Neuron (in vitro differentiated cells): ENCODE measurements around the gene HSPA1L.
"Not testable (repeated sequence)": the region's sequence is repeated elsewhere in the genome, so short reads cannot be mapped to it uniquely, and the experiment has no call there.

Experiments
- H2AFZ ChIP-seq: one replicate; pipeline ENCODE4 v1.6.1; 2013; ENCODE audit warnings: low read depth, mild to moderate bottlenecking, inconsistent platforms, low read length, moderate library complexity
- H3K27me3 ChIP-seq: one replicate; pipeline ENCODE4 v1.6.1; 2013; ENCODE audit warnings: low read length; ENCODE audit not compliant: insufficient read depth
- H3K36me3 ChIP-seq: one replicate; pipeline ENCODE4 v1.6.1; 2013; ENCODE audit warnings: low read length; ENCODE audit not compliant: insufficient read depth
- H3K4me1 ChIP-seq: one replicate; pipeline ENCODE4 v1.6.1; 2013; ENCODE audit warnings: low read length; ENCODE audit not compliant: insufficient read depth
- H3K4me3 ChIP-seq: 2 replicates; pipeline ENCODE4 v1.5.1; 2013; ENCODE audit warnings: mild to moderate bottlenecking, low read length, moderate library complexity
- H3K9me3 ChIP-seq: one replicate; pipeline ENCODE4 v1.6.1; 2013; ENCODE audit warnings: low read length

The HSPA1L gene

GRCh38 chr6:31831350-31832215 is 16.5 kb upstream of the HSPA1L start:
- peak overlapping the region; percentile 66 for H3K4me3 ChIP-seq

GRCh38 chr6:31830886-31831335 is 15.8 kb upstream of the HSPA1L start:
- Histone ChIP-seq H3K36me3 (peaks cover under 1% of the 10 kb centered on the region), H3K4me3 (peak overlapping the region; percentile 66), H2AFZ (no peak overlapping the region), H3K9me3 (no peaks in the 10 kb centered on the region), H3K27me3 (no peaks in the 10 kb centered on the region), H3K4me1 (peaks cover 16% of the 10 kb centered on the region)

More at GRCh38 chr6:31831350-31832215, 16.5 kb upstream of the HSPA1L start:
- H2AFZ ChIP-seq = no peak overlapping the region
- H3K4me1 ChIP-seq = peaks cover 19% of the 10 kb centered on the region
- no peaks in the 10 kb centered on the region for H3K9me3 ChIP-seq
- H3K36me3 ChIP-seq = peaks cover 7% of the 10 kb centered on the region
- no peaks in the 10 kb centered on the region for H3K27me3 ChIP-seq

DNA sequence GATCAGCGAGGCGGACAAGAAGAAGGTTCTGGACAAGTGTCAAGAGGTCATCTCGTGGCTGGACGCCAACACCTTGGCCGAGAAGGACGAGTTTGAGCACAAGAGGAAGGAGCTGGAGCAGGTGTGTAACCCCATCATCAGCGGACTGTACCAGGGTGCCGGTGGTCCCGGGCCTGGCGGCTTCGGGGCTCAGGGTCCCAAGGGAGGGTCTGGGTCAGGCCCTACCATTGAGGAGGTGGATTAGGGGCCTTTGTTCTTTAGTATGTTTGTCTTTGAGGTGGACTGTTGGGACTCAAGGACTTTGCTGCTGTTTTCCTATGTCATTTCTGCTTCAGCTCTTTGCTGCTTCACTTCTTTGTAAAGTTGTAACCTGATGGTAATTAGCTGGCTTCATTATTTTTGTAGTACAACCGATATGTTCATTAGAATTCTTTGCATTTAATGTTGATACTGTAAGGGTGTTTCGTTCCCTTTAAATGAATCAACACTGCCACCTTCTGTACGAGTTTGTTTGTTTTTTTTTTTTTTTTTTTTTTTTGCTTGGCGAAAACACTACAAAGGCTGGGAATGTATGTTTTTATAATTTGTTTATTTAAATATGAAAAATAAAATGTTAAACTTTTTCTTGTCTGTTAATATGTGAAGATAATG is 14.7 kb upstream of the HSPA1L start:
- no peaks in the 10 kb centered on the region for H3K36me3 ChIP-seq
- no peaks in the 10 kb centered on the region for H3K9me3 ChIP-seq
- H2AFZ ChIP-seq = no peak overlapping the region
- H3K4me1 ChIP-seq = peaks cover 17% of the 10 kb centered on the region
- H3K4me3 ChIP-seq = peak overlapping the region; percentile 66
- H3K27me3 ChIP-seq = no peaks in the 10 kb centered on the region

GRCh38 chr6:31827286-31828079 is 12.4 kb upstream of the HSPA1L start, which contains the start of gene HSPA1B:
TSS of gene HSPA1B (plus strand) at chr6:31827738. CDS start at chr6:31827951, 213 bp downstream.
- Histone ChIP-seq H3K36me3 (no peaks in the 10 kb centered on the region), H3K4me1 (peaks cover 16% of the 10 kb centered on the region), H3K9me3 (no peaks in the 10 kb centered on the region), H3K27me3 (no peaks in the 10 kb centered on the region), H2AFZ (peak within 1 kb of the TSS; percentile 21), H3K4me3 (peak within 1 kb of the TSS; percentile 52)

DNA sequence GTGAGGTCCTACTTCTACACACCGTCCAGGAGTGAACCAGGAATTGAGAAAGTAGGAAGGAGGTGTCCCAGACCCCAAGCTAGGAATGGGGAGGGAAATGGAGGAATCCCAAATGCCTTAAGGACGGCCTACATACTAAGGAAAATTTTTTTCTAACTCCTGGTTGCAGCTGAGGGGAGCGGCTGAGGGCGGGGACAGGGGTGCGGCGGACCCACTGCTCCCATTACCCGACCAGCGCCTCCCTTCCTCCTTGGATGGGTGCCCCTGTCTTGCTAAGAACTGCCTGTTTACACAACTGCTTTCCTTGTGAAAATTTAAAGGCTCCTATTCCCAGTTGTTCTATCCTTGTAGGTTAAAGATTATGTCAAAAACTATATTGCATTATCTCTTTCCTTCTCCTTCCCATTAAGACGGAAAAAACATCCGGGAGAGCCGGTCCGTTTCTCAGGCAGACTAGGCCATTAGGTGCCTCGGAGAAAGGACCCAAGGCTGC is 11.8 kb upstream of the HSPA1L start:
- Histone ChIP-seq H3K36me3 (no peaks in the 10 kb centered on the region), H3K27me3 (no peaks in the 10 kb centered on the region), H3K9me3 (no peaks in the 10 kb centered on the region), H3K4me1 (peaks cover 21% of the 10 kb centered on the region), H3K4me3 (peak overlapping the region; percentile 52), H2AFZ (peak overlapping the region; percentile 21)

- no peaks in the 10 kb centered on the region for H3K27me3 ChIP-seq
- no peaks in the 10 kb centered on the region for H3K36me3 ChIP-seq
- no peak overlapping the region for H2AFZ ChIP-seq
- peaks cover 15% of the 10 kb centered on the region for H3K4me1 ChIP-seq
- H3K4me3 ChIP-seq = no peak overlapping the region
- no peaks in the 10 kb centered on the region for H3K9me3 ChIP-seq
Observed at GRCh38 chr6:31825553-31825952, 10.5 kb upstream of the HSPA1L start.

- H3K4me1 ChIP-seq = peaks cover 15% of the 10 kb centered on the region
- H3K36me3 ChIP-seq, H3K4me3 ChIP-seq, H3K9me3 ChIP-seq, H3K27me3 ChIP-seq, H2AFZ ChIP-seq: not testable (repeated sequence)
Observed at GRCh38 chr6:31823592-31824196, 8.6 kb upstream of the HSPA1L start.

DNA sequence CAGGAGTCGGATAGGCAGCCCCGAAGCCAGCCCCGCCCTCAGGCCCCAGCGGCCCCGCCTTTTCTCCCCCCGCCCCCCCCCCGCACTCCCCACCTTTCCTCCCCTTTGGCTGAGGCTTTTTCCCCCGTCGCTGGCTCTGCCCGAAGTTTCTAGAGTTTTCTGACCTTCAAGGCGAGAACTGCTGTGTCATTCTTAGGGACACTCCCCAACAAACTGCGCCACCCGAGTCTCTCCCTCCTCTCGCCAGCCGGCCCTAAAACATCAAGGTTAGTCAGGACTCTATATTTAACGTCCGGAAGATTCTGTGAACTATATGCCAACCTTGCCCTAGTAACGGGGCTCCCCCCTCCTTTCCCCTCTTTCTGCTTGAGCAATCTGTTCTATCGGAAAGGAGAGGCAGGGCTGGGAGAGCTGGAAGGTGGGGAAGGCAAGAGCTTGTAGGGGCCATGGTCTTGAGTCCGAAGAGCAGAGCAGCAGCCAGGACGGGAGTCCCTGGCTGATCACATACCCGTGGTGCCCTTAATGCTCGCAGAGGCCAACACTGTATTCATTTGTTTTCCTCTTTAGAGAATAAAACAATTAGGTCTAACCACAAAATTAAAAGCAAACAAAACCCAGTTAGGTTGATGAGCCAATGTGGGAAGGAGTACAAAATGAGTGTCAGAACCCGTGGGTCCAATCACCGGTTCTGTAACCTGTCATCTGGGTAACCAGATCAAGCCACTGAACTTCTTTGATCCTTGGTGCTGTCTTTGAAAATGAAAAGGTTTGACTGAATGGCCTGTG is 7.1 kb upstream of the HSPA1L start:
- Histone ChIP-seq H3K9me3 (no peaks in the 10 kb centered on the region), H3K4me1 (peaks cover 15% of the 10 kb centered on the region), H2AFZ (no peak overlapping the region), H3K36me3 (no peaks in the 10 kb centered on the region), H3K4me3 (peak overlapping the region; percentile 45), H3K27me3 (no peaks in the 10 kb centered on the region)

DNA sequence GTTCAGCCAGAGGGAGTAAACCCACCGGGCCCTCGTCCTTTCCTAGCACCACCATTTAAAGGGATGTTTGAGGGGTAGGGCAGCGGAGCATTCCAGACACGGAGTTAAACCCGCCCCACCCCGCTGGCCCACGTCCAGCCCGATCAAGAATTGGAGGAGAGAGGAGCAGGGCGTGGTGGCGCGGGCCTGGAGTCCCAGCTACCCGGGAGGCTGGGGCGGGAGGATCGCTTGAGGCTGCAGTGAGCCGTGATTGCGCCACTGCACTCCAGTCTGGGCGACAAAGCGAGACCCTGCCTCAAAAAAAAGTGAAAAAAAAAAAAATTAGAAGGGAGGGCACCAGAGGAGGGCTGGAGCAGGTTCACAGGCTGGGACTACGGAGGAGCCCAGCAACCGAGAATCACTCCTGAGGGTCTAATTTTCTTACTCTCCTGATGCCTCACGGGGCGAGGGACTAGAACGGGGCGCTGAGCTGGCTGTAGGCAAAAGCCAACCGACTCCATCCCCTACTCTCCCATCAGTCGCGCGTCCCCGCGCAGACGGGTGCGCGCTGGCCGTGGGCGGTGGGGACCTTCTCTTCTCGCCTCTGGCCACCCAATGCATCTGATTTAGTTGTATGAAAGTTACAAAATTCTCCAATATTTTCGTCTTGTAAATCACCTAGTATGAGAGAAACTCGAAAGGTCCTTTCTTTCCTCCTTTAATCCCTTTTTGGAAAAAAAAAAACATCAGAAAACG is 6.4 kb upstream of the HSPA1L start:
- H3K4me3 ChIP-seq = peak overlapping the region; percentile 45
- peaks cover 11% of the 10 kb centered on the region for H3K4me1 ChIP-seq
- H3K27me3 ChIP-seq = no peaks in the 10 kb centered on the region
- H3K36me3 ChIP-seq = no peaks in the 10 kb centered on the region
- peak overlapping the region; percentile 87 for H2AFZ ChIP-seq
- H3K9me3 ChIP-seq = no peaks in the 10 kb centered on the region

DNA sequence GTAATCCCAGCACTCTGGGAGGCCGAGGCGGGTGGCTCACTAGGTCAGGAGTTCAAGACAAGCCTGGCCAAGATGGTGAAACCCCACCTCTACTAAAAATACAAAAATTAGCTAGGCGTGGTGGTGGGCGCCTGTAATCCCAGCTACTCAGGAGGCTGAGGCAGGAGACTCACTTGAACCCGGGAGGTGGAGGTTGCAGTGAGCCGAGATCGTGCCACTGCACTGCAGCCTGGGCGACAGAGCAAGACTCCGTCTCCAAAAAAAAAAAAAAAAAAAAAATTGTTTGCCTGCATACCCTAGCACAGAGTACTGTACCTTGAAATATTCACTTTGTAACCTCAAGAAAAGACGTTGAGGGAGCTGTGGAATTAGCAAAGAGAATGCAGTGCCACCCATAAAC is 5.3 kb upstream of the HSPA1L start:
- not testable (repeated sequence) for H3K9me3 ChIP-seq, H2AFZ ChIP-seq, H3K36me3 ChIP-seq, H3K4me1 ChIP-seq, H3K27me3 ChIP-seq, H3K4me3 ChIP-seq

DNA sequence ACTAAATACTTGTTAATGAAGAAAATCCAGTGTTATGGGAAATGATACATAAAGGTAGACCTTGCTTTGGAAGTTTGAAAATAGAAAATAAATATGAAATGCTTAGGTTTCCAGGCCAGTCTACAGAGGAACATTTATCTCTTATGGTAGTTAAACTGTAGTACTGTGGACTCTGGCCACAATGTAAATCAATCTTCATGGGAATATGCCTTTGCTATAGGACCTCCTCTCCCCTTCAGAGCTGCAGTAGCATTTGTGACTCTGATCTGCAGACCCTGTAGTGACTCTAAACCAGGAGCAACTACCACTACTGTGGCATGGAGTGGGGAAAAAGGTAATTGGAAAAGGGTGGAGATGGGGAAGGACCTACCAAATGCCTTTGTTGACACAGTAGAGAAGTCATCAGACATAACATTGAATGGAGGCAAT is 4.8 kb upstream of the HSPA1L start:
- H3K36me3 ChIP-seq = no peaks in the 10 kb centered on the region
- no peaks in the 10 kb centered on the region for H3K27me3 ChIP-seq
- H3K4me1 ChIP-seq = peaks cover 7% of the 10 kb centered on the region
- no peak overlapping the region for H3K4me3 ChIP-seq
- H3K9me3 ChIP-seq = no peaks in the 10 kb centered on the region
- no peak overlapping the region for H2AFZ ChIP-seq
